Stimulated activated CD4-positive, alpha-beta T cell treated with anti-CD3 and anti-CD28 coated beads, Interleukin-2, amount 100 ng/mL, for 4 hours (primary cell): ENCODE measurements around the gene SLC25A22.

ENCODE experiments used
- DNase-seq: peaks from one replicate; pipeline ENCODE4 v3.0.0-alpha.2; 2020; ENCODE audit warnings: low read depth

The SLC25A22 gene

GRCh38 chr11:746289-747157 is 51.6 kb downstream of the SLC25A22 start:
- no peak for DNase-seq

- no peak for DNase-seq
Observed at GRCh38 chr11:745428-745827, 52.7 kb downstream of the SLC25A22 start.

GRCh38 chr11:742571-743201 is 55.4 kb downstream of the SLC25A22 start:
- DNase-seq = no peak

GRCh38 chr11:742156-742546 is 55.9 kb downstream of the SLC25A22 start:
- DNase-seq = no peak
